ENCODE measurements around the gene YIPF7.

GRCh38 chr4:44701037-44701436 lies 49.6 kb upstream of the YIPF7 start:
- TF ChIP-seq, protein P1, sequence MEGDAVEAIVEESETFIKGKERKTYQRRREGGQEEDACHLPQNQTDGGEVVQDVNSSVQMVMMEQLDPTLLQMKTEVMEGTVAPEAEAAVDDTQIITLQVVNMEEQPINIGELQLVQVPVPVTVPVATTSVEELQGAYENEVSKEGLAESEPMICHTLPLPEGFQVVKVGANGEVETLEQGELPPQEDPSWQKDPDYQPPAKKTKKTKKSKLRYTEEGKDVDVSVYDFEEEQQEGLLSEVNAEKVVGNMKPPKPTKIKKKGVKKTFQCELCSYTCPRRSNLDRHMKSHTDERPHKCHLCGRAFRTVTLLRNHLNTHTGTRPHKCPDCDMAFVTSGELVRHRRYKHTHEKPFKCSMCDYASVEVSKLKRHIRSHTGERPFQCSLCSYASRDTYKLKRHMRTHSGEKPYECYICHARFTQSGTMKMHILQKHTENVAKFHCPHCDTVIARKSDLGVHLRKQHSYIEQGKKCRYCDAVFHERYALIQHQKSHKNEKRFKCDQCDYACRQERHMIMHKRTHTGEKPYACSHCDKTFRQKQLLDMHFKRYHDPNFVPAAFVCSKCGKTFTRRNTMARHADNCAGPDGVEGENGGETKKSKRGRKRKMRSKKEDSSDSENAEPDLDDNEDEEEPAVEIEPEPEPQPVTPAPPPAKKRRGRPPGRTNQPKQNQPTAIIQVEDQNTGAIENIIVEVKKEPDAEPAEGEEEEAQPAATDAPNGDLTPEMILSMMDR (IDR thresholded peaks at IDR 0.05; ENCODE audit: low read depth, low read length, missing input control): no peak
- TF ChIP-seq REST (IDR thresholded peaks at IDR 0.05): no peak
